IPS DF 19.7 (cell line): Measurements from ENCODE around the gene ADSL.

Experiments
- DNase-seq: peaks from one replicate; pipeline ENCODE4 v3.0.0-alpha.2; 2013; ENCODE audit warnings: low read depth, low spot score

ADSL gene

GRCh38 chr22:40418366-40419201 is 72.3 kb downstream of the ADSL start:
- DNase-seq = no peak

GRCh38 chr22:40419718-40420117 is 73.4 kb downstream of the ADSL start:
- no peak for DNase-seq

- DNase-seq = no peak
These were observed 74.2 kb downstream of the ADSL start for GRCh38 chr22:40420341-40421081.

GRCh38 chr22:40421082-40421350 is 74.7 kb downstream of the ADSL start:
- DNase-seq = no peak

GRCh38 chr22:40421941-40422340 is 75.6 kb downstream of the ADSL start:
- no peak for DNase-seq

GRCh38 chr22:40422558-40423309 is 76.4 kb downstream of the ADSL start:
- DNase-seq = no peak

- DNase-seq = no peak
These were observed 77.0 kb downstream of the ADSL start for GRCh38 chr22:40423310-40423688.

GRCh38 chr22:40423882-40424640 is 77.8 kb downstream of the ADSL start:
- no peak for DNase-seq

GRCh38 chr22:40425082-40425481 is 78.8 kb downstream of the ADSL start:
- DNase-seq = no peak

- no peak for DNase-seq
These were observed 80.5 kb downstream of the ADSL start for GRCh38 chr22:40426594-40427333.

GRCh38 chr22:40428796-40429195 is 82.5 kb downstream of the ADSL start:
- no peak for DNase-seq

GRCh38 chr22:40429481-40429880 is 83.2 kb downstream of the ADSL start:
- DNase-seq = no peak

- no peak for DNase-seq
These were observed 84.7 kb downstream of the ADSL start for GRCh38 chr22:40430991-40431390.

GRCh38 chr22:40432157-40432556 is 85.9 kb downstream of the ADSL start:
- no peak for DNase-seq

- DNase-seq = no peak
These were observed 86.3 kb downstream of the ADSL start for GRCh38 chr22:40432625-40433024.

- no peak for DNase-seq
These were observed 87.3 kb downstream of the ADSL start for GRCh38 chr22:40433416-40434090.

- no peak for DNase-seq
These were observed 87.8 kb downstream of the ADSL start for GRCh38 chr22:40434106-40434505.

- DNase-seq = no peak
These were observed 88.4 kb downstream of the ADSL start for GRCh38 chr22:40434745-40435144.

GRCh38 chr22:40436505-40437431 is 90.5 kb downstream of the ADSL start:
- no peak for DNase-seq
